PC-3 (cell line): ENCODE results near the gene CAVIN1. TPM values are rescaled to one million over a fixed set of nuclear protein-coding genes. Genes with fewer than 3 reads are reported as not detected.

Source experiments
- ATAC-seq: fragments of 200-7000 bp; cut with Tn5 transposase; 2 replicates; pipeline ENCODE4 v1.9.1; 2020; ENCODE audit warnings: mild to moderate bottlenecking, moderate library complexity
- BruUV-seq: library from RNA; stranded (reverse); fragments of 400-500 nt; replicated peaks from 2 replicates; lab custom pipeline; 2021; lab: Mats Ljungman, UMichigan
- CTCF ChIA-PET: fragments of 300-600 bp; sonication (Branson Sonifier 250); formaldehyde crosslinking; loops from one replicate; lab custom pipeline; 2022; ENCODE audit warnings: antibody characterized with exemption; lab: Charles Lee
- POLR2A ChIA-PET: fragments of 300-600 bp; sonication (Branson Sonifier 250); formaldehyde crosslinking; loops from one replicate; lab custom pipeline; 2022; ENCODE audit warnings: antibody characterized with exemption; ENCODE audit not compliant: unreplicated experiment; lab: Charles Lee
- DNase-seq: peaks from one replicate; pipeline ENCODE4 v3.0.0-alpha.2; 2015
- H2AFZ ChIP-seq: fragments of 300-600 bp; sonication (generic); 2 replicates; pipeline ENCODE4 v1.6.0; 2016; ENCODE audit warnings: antibody characterized with exemption, low read length
- H3F3A ChIP-seq: fragments of 300-600 bp; sonication (generic); one replicate; pipeline ENCODE4 v1.6.0; 2017; ENCODE audit warnings: antibody characterized with exemption, low read length, control low read depth, mild to moderate bottlenecking; ENCODE audit not compliant: unreplicated experiment
- H3K27ac ChIP-seq: fragments of 300-600 bp; sonication (generic); 2 replicates; pipeline ENCODE4 v1.5.1; 2016; ENCODE audit warnings: mild to moderate bottlenecking, low read length
- H3K27me3 ChIP-seq: fragments of 300-600 bp; sonication (generic); 2 replicates; pipeline ENCODE4 v1.6.1; 2016; ENCODE audit warnings: low read length, mixed read lengths
- H3K36me3 ChIP-seq: fragments of 300-600 bp; sonication (generic); 2 replicates; pipeline ENCODE4 v1.6.1; 2016; ENCODE audit warnings: low read depth, mixed run types, low read length, mixed read lengths
- H3K4me1 ChIP-seq: fragments of 300-600 bp; sonication (generic); 2 replicates; pipeline ENCODE4 v1.5.1; 2016; ENCODE audit warnings: low read length; ENCODE audit not compliant: insufficient read depth
- H3K4me2 ChIP-seq: fragments of 300-600 bp; sonication (generic); 2 replicates; pipeline ENCODE4 v1.6.0; 2016; ENCODE audit warnings: low read length
- H3K4me3 ChIP-seq: fragments of 300-600 bp; sonication (generic); 2 replicates; pipeline ENCODE4 v1.5.1; 2016; ENCODE audit warnings: mild to moderate bottlenecking, low read length, mixed read lengths
- H3K79me2 ChIP-seq: fragments of 300-600 bp; sonication (generic); 2 replicates; pipeline ENCODE4 v1.6.1; 2017; ENCODE audit warnings: low read length, mixed read lengths
- H3K9ac ChIP-seq: fragments of 300-600 bp; sonication (generic); 2 replicates; pipeline ENCODE4 v1.6.0; 2016; ENCODE audit warnings: mild to moderate bottlenecking, low read length
- H3K9me2 ChIP-seq: fragments of 300-600 bp; sonication (generic); replicated peaks from 2 replicates; pipeline ENCODE4 v1.6.1; 2016; ENCODE audit warnings: mixed run types, low read length, mixed read lengths
- H3K9me3 ChIP-seq: fragments of 300-600 bp; sonication (generic); 2 replicates; pipeline ENCODE4 v1.6.1; 2016; ENCODE audit warnings: low read length, mixed read lengths
- H4K20me1 ChIP-seq: fragments of 300-600 bp; sonication (generic); 2 replicates; pipeline ENCODE4 v1.6.1; 2016; ENCODE audit warnings: low read length, mixed read lengths
- EZH2 ChIP-seq: fragments of 300-600 bp; sonication (generic); IDR thresholded peaks from one replicate; pipeline ENCODE4 v1.6.1; 2017; ENCODE audit warnings: antibody characterized with exemption, mild to moderate bottlenecking, low read length; ENCODE audit not compliant: unreplicated experiment
- EZH2phosphoT487 ChIP-seq: fragments of 300-600 bp; sonication (generic); IDR thresholded peaks from 2 replicates; pipeline ENCODE4 v1.6.1; 2018; ENCODE audit warnings: mild to moderate bottlenecking, antibody characterized with exemption, low read length, borderline replicate concordance
- intact Hi-C: fragments of 100-400 bp; cut with micrococcal nuclease; formaldehyde crosslinking; loops from 2 replicates; pipeline ENCODE4 v1.9.0; 2023
- total RNA-seq: library from RNA; depleted of rRNA; stranded (reverse); fragments of >200 nt; gene quantifications from 2 replicates; pipeline ENCODE4 v1.2.3, GENCODE V29; 2014
- TF ChIP-seq, protein P1 (sequence below): fragments of 300-600 bp; sonication (generic); conservative IDR thresholded peaks from 2 replicates; pipeline ENCODE4 v1.5.1; 2017; ENCODE audit warnings: antibody characterized with exemption, low read depth, mild to moderate bottlenecking, low read length

Gene CAVIN1
- total RNA-seq, 1 experiment from 2014 or later = not detected

DNA sequence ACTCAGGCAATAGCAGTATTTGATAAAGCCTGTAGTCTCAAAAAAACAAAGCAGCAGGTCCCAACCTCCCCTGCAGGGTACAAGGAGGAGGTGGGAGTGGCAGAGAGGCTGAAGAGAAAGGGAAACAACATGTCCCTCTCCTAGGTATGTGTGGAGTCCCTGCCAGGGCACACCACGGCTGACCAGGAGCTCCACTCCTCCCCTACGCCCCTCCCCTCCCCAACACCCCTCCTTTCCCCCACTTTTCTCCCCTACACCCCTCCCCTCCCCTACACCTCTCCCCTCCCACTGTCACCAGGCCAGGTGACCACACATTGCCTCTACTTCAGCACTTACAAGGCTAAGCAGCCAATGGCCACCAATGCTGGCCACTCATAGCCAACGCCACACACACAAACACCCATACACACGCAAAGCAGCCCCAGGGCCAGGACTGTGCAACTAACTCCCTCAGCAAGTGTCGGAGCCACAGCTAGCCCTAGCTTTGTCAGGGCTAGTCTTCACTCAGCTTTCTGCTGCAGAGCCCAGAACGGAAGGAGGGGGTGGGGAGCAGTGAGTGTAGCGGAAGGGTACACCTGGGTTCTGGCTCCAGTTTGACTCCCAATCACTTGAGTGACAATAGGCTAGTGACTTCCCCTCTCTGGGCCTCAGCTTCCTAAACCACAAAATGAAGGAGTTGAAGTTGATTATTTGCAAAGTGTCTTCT, 8.2 kb downstream of the CAVIN1 start:
- TF ChIP-seq EZH2 (no peak), EZH2phosphoT487 (no peak)
- TF ChIP-seq, protein P1, sequence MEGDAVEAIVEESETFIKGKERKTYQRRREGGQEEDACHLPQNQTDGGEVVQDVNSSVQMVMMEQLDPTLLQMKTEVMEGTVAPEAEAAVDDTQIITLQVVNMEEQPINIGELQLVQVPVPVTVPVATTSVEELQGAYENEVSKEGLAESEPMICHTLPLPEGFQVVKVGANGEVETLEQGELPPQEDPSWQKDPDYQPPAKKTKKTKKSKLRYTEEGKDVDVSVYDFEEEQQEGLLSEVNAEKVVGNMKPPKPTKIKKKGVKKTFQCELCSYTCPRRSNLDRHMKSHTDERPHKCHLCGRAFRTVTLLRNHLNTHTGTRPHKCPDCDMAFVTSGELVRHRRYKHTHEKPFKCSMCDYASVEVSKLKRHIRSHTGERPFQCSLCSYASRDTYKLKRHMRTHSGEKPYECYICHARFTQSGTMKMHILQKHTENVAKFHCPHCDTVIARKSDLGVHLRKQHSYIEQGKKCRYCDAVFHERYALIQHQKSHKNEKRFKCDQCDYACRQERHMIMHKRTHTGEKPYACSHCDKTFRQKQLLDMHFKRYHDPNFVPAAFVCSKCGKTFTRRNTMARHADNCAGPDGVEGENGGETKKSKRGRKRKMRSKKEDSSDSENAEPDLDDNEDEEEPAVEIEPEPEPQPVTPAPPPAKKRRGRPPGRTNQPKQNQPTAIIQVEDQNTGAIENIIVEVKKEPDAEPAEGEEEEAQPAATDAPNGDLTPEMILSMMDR = no peak
- H3K4me2 ChIP-seq = no peak overlapping the region
- no peaks in the 10 kb centered on the region for H3K36me3 ChIP-seq
- no peak overlapping the region for H3K27ac ChIP-seq
- CTCF ChIA-PET = no interaction called here
- no peak for DNase-seq
- H3K27me3 ChIP-seq = no peaks in the 10 kb centered on the region
- H3K9me2 ChIP-seq = no peaks in the 10 kb centered on the region
- no peak for ATAC-seq
- POLR2A ChIA-PET = no interaction called here
- no peak overlapping the region for H3K4me3 ChIP-seq
- no peaks in the 10 kb centered on the region for H3K79me2 ChIP-seq
- BruUV-seq = no TSS peak
- no peaks in the 10 kb centered on the region for H3F3A ChIP-seq
- no peaks in the 10 kb centered on the region for H3K9me3 ChIP-seq
- intact Hi-C loops = no loop called here
- H3K4me1 ChIP-seq = no peaks in the 10 kb centered on the region
- H4K20me1 ChIP-seq = no peaks in the 10 kb centered on the region
- H3K9ac ChIP-seq = no peak overlapping the region
- H2AFZ ChIP-seq = no peak overlapping the region

DNA sequence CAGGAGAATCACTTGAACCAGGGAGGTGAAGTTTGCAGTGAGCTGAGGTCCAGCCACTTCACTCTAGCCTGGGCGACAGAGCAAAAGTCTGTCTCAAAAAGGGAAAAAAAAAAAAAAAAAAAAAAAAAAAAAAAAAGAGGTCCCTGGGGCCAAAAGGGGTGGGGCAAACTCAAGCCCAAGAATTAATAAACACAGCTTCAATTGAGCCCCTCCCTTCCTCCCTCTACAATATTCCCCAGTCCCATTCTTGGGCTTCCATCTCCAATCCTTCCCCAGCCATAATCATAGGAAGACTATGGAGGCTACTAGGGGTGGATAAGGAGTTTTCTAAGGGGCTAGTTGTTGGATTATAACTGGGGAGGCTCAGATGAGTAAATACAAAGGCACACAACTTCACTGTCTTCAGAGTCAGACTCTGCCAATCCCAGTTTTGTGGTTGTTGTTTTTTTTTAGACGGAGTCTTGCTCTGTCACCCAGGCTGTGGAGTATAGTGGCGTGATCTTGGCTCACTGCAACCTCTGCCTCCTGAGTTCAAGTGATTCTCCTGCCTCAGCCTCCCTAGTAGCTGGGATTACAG, 9.5 kb downstream of the CAVIN1 start:
- Histone ChIP-seq H2AFZ (no peak overlapping the region), H3K4me2 (no peak overlapping the region), H4K20me1 (no peaks in the 10 kb centered on the region), H3K4me1 (no peaks in the 10 kb centered on the region), H3K4me3 (no peak overlapping the region), H3K27me3 (no peaks in the 10 kb centered on the region), H3K36me3 (no peaks in the 10 kb centered on the region), H3K9me2 (no peaks in the 10 kb centered on the region), H3K79me2 (no peaks in the 10 kb centered on the region), H3K9ac (no peak overlapping the region), H3K27ac (no peak overlapping the region), H3F3A (no peaks in the 10 kb centered on the region), H3K9me3 (no peaks in the 10 kb centered on the region)
- ATAC-seq = no peak
- intact Hi-C loops = no loop called here
- ChIA-PET CTCF (no interaction called here), POLR2A (no interaction called here)
- BruUV-seq = no TSS peak
- TF ChIP-seq EZH2 (no peak), EZH2phosphoT487 (no peak)
- TF ChIP-seq, protein P1 = no peak
- DNase-seq = no peak
